ENCODE results near the gene IGLL5.

- TF ChIP-seq, protein P1, sequence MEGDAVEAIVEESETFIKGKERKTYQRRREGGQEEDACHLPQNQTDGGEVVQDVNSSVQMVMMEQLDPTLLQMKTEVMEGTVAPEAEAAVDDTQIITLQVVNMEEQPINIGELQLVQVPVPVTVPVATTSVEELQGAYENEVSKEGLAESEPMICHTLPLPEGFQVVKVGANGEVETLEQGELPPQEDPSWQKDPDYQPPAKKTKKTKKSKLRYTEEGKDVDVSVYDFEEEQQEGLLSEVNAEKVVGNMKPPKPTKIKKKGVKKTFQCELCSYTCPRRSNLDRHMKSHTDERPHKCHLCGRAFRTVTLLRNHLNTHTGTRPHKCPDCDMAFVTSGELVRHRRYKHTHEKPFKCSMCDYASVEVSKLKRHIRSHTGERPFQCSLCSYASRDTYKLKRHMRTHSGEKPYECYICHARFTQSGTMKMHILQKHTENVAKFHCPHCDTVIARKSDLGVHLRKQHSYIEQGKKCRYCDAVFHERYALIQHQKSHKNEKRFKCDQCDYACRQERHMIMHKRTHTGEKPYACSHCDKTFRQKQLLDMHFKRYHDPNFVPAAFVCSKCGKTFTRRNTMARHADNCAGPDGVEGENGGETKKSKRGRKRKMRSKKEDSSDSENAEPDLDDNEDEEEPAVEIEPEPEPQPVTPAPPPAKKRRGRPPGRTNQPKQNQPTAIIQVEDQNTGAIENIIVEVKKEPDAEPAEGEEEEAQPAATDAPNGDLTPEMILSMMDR (IDR thresholded peaks at IDR 0.05; ENCODE audit: low read depth, low read length, poor library complexity, severe bottlenecking), result no peak
- no peak for TF ChIP-seq EZH2phosphoT487 (IDR thresholded peaks at IDR 0.05; ENCODE audit: borderline replicate concordance, low read length)
Measured at GRCh38 chr22:22923930-22924329, 36.3 kb downstream of the IGLL5 start.

Data from DOHH2 (cell line).